Measurements from ENCODE around the gene CCDC184.

The CCDC184 gene

DNA sequence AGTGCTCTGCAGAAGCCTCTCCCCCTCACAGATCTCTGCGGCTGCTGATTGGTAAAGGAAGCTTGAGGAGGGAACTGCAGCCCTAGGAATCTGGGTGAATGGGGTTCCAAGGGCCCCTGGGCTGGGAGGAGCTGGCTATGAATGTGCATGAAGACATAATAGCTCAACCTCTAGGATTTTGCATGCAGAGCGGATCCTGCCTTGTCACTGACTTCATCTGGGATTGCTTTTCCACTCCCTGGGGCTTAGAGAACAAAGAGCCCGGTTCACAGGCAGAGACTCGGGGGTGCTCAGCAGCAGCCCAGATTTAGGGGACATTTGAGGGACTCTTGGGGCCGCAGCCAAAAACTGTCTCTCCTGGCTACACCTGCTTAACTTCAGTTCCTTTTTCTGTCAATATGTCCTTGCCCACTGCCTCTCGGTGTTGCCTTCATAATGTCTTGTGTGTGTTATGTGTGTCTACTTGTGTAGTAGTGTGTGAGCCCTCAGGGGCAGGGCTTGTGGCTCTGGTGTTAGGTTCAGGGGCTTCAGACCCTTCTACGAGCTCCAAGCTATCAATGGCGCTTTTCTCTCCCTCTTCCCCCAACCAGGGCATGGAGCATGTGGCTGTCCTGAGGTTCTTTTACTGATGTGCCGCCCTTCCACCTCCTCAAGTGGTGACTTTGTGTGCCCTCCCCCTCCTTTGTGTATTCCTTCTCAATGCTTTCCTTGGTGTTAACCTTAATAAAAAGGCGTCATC lies 1.9 kb downstream of the CCDC184 start:
- peaks cover 7% of the 10 kb centered on the region for H3K4me1 ChIP-seq (ENCODE audit: insufficient read depth, low read length, severe bottlenecking)
- no peak for TF ChIP-seq EZH2 (IDR thresholded peaks at IDR 0.05; ENCODE audit: borderline replicate concordance, low read length)
- TF ChIP-seq, protein P1, sequence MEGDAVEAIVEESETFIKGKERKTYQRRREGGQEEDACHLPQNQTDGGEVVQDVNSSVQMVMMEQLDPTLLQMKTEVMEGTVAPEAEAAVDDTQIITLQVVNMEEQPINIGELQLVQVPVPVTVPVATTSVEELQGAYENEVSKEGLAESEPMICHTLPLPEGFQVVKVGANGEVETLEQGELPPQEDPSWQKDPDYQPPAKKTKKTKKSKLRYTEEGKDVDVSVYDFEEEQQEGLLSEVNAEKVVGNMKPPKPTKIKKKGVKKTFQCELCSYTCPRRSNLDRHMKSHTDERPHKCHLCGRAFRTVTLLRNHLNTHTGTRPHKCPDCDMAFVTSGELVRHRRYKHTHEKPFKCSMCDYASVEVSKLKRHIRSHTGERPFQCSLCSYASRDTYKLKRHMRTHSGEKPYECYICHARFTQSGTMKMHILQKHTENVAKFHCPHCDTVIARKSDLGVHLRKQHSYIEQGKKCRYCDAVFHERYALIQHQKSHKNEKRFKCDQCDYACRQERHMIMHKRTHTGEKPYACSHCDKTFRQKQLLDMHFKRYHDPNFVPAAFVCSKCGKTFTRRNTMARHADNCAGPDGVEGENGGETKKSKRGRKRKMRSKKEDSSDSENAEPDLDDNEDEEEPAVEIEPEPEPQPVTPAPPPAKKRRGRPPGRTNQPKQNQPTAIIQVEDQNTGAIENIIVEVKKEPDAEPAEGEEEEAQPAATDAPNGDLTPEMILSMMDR (IDR thresholded peaks at IDR 0.05; ENCODE audit: low read length) = no peak
- H3K27me3 ChIP-seq (ENCODE audit: insufficient read depth, low read length) = no peaks in the 10 kb centered on the region
- no peak overlapping the region for H3K4me2 ChIP-seq (ENCODE audit: low read length)
- no peak overlapping the region for H3K9ac ChIP-seq (ENCODE audit: low read length)
- no peaks in the 10 kb centered on the region for H3K79me2 ChIP-seq (ENCODE audit: insufficient read depth, low read length)
- H2AFZ ChIP-seq (ENCODE audit: low read length) = no peak overlapping the region
- no peak overlapping the region for H3K4me3 ChIP-seq (ENCODE audit: low read depth, low read length, poor library complexity, severe bottlenecking)
- no peaks in the 10 kb centered on the region for H3K9me2 ChIP-seq (ENCODE audit: low read depth, low read length)
- H4K20me1 ChIP-seq (ENCODE audit: insufficient read depth, low read length) = no peaks in the 10 kb centered on the region
- no peaks in the 10 kb centered on the region for H3F3A ChIP-seq (ENCODE audit: insufficient read depth, low read length)
- no peaks in the 10 kb centered on the region for H3K36me3 ChIP-seq (ENCODE audit: insufficient read depth, low read length)
- no peaks in the 10 kb centered on the region for H3K9me3 ChIP-seq (ENCODE audit: low read length)
- H3K27ac ChIP-seq (ENCODE audit: low read depth, low read length, poor library complexity, severe bottlenecking) = no peak overlapping the region

DNA sequence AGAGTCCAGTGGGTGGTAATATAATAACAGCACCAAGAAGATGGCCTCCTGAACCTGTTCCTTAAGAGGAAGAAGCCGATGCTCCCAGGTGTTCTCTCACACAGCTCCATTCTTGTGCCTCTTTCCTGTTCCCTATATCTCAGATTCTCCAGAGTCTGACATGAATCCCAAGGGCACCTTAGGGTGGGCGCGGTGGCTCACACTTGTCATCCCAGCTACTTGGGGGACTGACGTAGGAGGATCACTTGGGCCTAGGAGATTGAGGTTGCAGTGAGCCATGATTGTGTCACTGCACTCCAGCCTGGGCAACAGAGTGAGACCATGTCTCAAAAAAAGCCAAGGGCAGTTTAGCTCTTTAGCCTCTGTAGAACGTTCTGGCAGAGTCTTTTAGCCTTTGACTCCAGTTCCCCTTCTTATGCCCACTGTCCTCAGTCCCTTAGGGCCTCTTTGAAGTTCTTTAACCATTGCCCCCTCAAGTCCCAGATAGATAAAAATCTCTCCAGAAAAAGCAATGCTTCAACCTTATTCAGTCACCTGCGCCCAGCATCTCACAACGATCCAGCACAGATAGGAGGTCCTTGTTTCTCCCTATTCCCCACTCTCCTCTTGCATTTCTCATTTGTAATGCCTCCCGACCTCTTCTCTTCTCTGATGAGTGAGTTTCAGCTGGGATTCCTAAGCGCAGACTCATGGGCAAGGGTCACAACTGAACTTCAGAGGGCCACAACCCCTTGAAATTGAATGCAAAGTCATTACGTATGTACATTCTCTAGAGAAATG lies 4.7 kb downstream of the CCDC184 start:
- no peaks in the 10 kb centered on the region for H3K4me1 ChIP-seq (ENCODE audit: insufficient read depth, low read length, severe bottlenecking)
- H2AFZ ChIP-seq (ENCODE audit: low read length) = no peak overlapping the region
- H3K4me2 ChIP-seq (ENCODE audit: low read length) = no peak overlapping the region
- H3K9ac ChIP-seq (ENCODE audit: low read length) = no peak overlapping the region
- H3F3A ChIP-seq (ENCODE audit: insufficient read depth, low read length) = no peaks in the 10 kb centered on the region
- H3K27ac ChIP-seq (ENCODE audit: low read depth, low read length, poor library complexity, severe bottlenecking) = no peak overlapping the region
- H4K20me1 ChIP-seq (ENCODE audit: insufficient read depth, low read length) = no peaks in the 10 kb centered on the region
- TF ChIP-seq, protein P1 (IDR thresholded peaks at IDR 0.05; ENCODE audit: low read length) = no peak
- no peak for TF ChIP-seq EZH2 (IDR thresholded peaks at IDR 0.05; ENCODE audit: borderline replicate concordance, low read length)
- no peaks in the 10 kb centered on the region for H3K9me2 ChIP-seq (ENCODE audit: low read depth, low read length)
- no peaks in the 10 kb centered on the region for H3K27me3 ChIP-seq (ENCODE audit: insufficient read depth, low read length)
- no peak overlapping the region for H3K4me3 ChIP-seq (ENCODE audit: low read depth, low read length, poor library complexity, severe bottlenecking)
- H3K9me3 ChIP-seq (ENCODE audit: low read length) = no peaks in the 10 kb centered on the region
- H3K79me2 ChIP-seq (ENCODE audit: insufficient read depth, low read length) = no peaks in the 10 kb centered on the region
- no peaks in the 10 kb centered on the region for H3K36me3 ChIP-seq (ENCODE audit: insufficient read depth, low read length)

DNA sequence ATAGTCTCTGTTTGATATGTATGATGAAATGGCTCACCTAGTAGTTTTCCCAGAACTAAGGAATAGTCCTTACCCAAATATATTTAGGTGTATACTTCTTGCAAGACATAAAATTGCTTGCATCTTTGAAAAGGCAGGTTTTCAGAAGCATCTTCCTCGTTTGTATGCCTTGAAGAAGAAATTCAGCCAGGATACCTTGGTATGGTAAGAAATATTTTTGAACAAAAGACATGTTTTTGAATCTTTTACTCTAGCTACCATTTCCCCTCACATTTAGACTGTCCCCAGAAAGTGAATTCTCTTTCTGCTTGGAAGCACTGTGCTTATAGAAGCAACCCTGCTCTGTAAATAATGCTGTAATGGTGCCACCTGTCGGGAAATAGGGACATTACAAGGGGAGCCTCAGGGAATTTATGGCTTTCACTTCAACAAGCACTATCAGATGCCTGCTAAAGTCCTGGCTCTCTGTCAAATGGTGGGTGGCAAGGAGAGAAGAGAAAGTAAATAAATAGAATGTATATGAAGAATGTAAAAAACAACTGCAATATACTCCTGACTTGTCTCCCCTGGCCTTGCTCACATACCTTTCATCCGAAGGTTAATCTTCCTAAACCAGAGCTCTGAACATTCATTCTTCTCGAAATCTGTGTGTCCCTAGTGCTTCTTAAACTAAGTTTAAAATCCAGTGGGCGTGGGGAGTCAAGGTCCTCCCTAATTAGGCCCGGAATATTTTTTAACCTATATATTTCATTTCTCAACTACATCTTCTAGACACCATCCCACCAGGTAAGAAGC lies 6.1 kb downstream of the CCDC184 start:
- H3K9ac ChIP-seq (ENCODE audit: low read length) = no peak overlapping the region
- H4K20me1 ChIP-seq (ENCODE audit: insufficient read depth, low read length) = no peaks in the 10 kb centered on the region
- H3K36me3 ChIP-seq (ENCODE audit: insufficient read depth, low read length) = no peaks in the 10 kb centered on the region
- no peak overlapping the region for H3K27ac ChIP-seq (ENCODE audit: low read depth, low read length, poor library complexity, severe bottlenecking)
- TF ChIP-seq, protein P1 (IDR thresholded peaks at IDR 0.05; ENCODE audit: low read length) = peak; percentile 84
- TF ChIP-seq EZH2 (IDR thresholded peaks at IDR 0.05; ENCODE audit: borderline replicate concordance, low read length) = no peak
- no peak overlapping the region for H2AFZ ChIP-seq (ENCODE audit: low read length)
- H3F3A ChIP-seq (ENCODE audit: insufficient read depth, low read length) = no peaks in the 10 kb centered on the region
- no peaks in the 10 kb centered on the region for H3K9me2 ChIP-seq (ENCODE audit: low read depth, low read length)
- H3K9me3 ChIP-seq (ENCODE audit: low read length) = no peaks in the 10 kb centered on the region
- no peaks in the 10 kb centered on the region for H3K79me2 ChIP-seq (ENCODE audit: insufficient read depth, low read length)
- H3K4me3 ChIP-seq (ENCODE audit: low read depth, low read length, poor library complexity, severe bottlenecking) = no peak overlapping the region
- H3K4me1 ChIP-seq (ENCODE audit: insufficient read depth, low read length, severe bottlenecking) = no peaks in the 10 kb centered on the region
- H3K27me3 ChIP-seq (ENCODE audit: insufficient read depth, low read length) = no peaks in the 10 kb centered on the region
- H3K4me2 ChIP-seq (ENCODE audit: low read length) = no peak overlapping the region
